Right lobe of liver (tissue), 6 donors: Measurements from ENCODE around the gene IL17B. TPM values are rescaled to one million over a fixed set of nuclear protein-coding genes. Genes with fewer than 3 reads are reported as not detected.

Experiments used
- ATAC-seq, 4 donors: fragments of 200-7000 bp; cut with Tn5 transposase; one replicate each; pipeline ENCODE4 v1.9.1; 2020; ENCODE audit warnings: mild to moderate bottlenecking in 4 of 4, moderate library complexity in 4 of 4
- DNase-seq, 3 donors: peaks; one replicate each; pipeline ENCODE4 v3.0.0-alpha.2; 2020
- H3K27ac ChIP-seq, 3 donors: fragments of 200-600 bp; one replicate each; pipeline ENCODE4 v1.8.0; 2022
- H3K27me3 ChIP-seq, 2 donors: fragments of 200-600 bp; one replicate each; pipeline ENCODE4 v1.8.0; 2022
- H3K36me3 ChIP-seq, 4 donors: fragments of 200-600 bp; sonication (generic) in 1 of 4; one replicate each; pipeline versions ENCODE4 v1.5.1 to v1.8.0; 2017 to 2022; ENCODE audit warnings: control low read depth in 1 of 4
- H3K4me1 ChIP-seq, 4 donors: fragments of 200-600 bp; sonication (generic) in 1 of 4; one replicate each; pipeline versions ENCODE4 v1.5.1 to v1.8.0; 2017 to 2022; ENCODE audit warnings: control low read depth in 1 of 4
- H3K4me3 ChIP-seq, 3 donors: fragments of 200-600 bp; one replicate each; pipeline ENCODE4 v1.8.0; 2022
- H3K9me3 ChIP-seq, 4 donors: fragments of 200-600 bp; sonication (generic) in 1 of 4; one replicate each; pipeline versions ENCODE4 v1.5.1 to v1.8.0; 2017 to 2022; ENCODE audit warnings: control low read depth in 1 of 4
- POLR2A ChIP-seq: fragments of 450-650 bp; IDR thresholded peaks from one replicate; pipeline ENCODE4 v1.6.1; 2017; ENCODE audit warnings: antibody characterized with exemption, mild to moderate bottlenecking
- WGBS: methylation state at CpG from one replicate; pipeline ENCODE4 v1.1.6; 2018; ENCODE audit warnings: low coverage, low lambda C conversion rate; ENCODE audit not compliant: insufficient coverage; ENCODE audit errors: missing lambda C conversion rate; 5-methylcytosine and 5-hydroxymethylcytosine counted together
- intact Hi-C, 2 donors: fragments of 100-400 bp; cut with DNase I; formaldehyde crosslinking; loops; one replicate each; pipeline versions ENCODE4 v1.11.2 to v1.14.1; 2022
- total RNA-seq, 6 experiments: library from RNA; depleted of rRNA in 2 of 6; stranded (reverse); fragments of >200 nt in 2 of 6; fragmentation: NEBNext Ultra II Directional in 3 of 6; extraction: Animal tissue kit (Norgen Biotek cat#: 25700) in 3 of 6; gene quantifications; one replicate each; pipeline versions ENCODE4 v1.1.0 to v1.2.4, GENCODE V29; 2016 to 2023
- TF ChIP-seq, protein P1 (sequence below), 4 donors: fragments of 200-600 bp in 3 of 4; fragments of 450-650 bp in 1 of 4; IDR thresholded peaks; one replicate each; pipeline versions ENCODE4 v1.5.1 to v1.8.0; 2016 to 2022; ENCODE audit warnings: antibody characterized with exemption in 4 of 4, mild to moderate bottlenecking in 2 of 4
- donor health status: DM: no; HTN: yes; CAD: no.
- donor health status: DM: no; HTN: no; CAD: no.
- donor health status: DM: no; HTN: no; CAD: no.
- donor health status: DM: no; HTN: yes; CAD: no.
- donor health status: DM: no; HTN: yes; CAD: no.

The IL17B gene
- total RNA-seq, 6 experiments from 2014 or later: not detected

DNA sequence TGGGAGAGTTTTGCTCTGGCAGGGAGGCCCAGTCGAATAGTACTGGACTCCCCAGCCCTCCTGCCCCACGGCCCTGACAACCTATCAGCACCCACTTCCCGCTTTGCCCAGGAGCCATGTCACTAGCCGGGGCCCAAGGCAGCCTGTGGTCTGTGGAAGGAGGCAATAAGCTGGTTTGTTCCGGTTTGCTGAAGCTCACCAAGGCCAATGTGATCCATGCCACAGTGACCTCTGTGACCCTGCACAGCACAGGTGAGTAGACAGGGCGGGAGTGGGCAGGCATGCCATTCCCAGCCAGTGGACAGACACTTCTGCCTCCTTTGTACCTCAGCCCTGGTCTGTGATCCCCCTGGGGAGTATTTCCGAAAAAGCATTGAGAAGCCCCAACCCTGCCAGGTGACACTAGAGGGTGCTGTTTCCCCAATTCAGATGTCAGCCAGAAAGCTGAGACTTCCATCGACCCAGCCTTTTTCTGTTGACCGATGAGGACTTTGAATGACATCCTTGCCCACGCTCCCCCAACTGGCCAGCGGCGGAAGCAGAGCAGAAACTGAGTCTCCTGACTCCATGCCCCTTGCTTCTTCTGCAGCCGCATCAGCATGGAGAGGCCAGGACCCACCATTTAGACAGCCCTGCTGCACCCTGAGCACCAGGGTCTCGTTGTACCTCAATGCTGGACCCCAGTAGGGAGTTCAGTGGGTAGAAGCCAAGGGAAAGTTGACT, 11.7 kb downstream of the IL17B start:
- Histone ChIP-seq H3K27me3 (no peaks in the 10 kb centered on the region), H3K4me1 (no peaks in the 10 kb centered on the region), H3K36me3 (no peaks in the 10 kb centered on the region), H3K9me3 (no peaks in the 10 kb centered on the region), H3K27ac (no peak overlapping the region), H3K4me3 (no peak overlapping the region)
- intact Hi-C loops: no loop called here
- 0% methylated on average over 3 of the region's 14 CpGs for WGBS
- TF ChIP-seq POLR2A: no peak
- TF ChIP-seq, protein P1, sequence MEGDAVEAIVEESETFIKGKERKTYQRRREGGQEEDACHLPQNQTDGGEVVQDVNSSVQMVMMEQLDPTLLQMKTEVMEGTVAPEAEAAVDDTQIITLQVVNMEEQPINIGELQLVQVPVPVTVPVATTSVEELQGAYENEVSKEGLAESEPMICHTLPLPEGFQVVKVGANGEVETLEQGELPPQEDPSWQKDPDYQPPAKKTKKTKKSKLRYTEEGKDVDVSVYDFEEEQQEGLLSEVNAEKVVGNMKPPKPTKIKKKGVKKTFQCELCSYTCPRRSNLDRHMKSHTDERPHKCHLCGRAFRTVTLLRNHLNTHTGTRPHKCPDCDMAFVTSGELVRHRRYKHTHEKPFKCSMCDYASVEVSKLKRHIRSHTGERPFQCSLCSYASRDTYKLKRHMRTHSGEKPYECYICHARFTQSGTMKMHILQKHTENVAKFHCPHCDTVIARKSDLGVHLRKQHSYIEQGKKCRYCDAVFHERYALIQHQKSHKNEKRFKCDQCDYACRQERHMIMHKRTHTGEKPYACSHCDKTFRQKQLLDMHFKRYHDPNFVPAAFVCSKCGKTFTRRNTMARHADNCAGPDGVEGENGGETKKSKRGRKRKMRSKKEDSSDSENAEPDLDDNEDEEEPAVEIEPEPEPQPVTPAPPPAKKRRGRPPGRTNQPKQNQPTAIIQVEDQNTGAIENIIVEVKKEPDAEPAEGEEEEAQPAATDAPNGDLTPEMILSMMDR (IDR thresholded peaks at IDR 0.05): peak; percentile 65 to 83 (median 80)
- ATAC-seq (peak; percentile 86 to 94 (median 90)), DNase-seq (peak in 2 of 3 donors; percentile 52 to 73)

- Histone ChIP-seq H3K27me3 (no peaks in the 10 kb centered on the region), H3K4me3 (no peak overlapping the region), H3K4me1 (no peaks in the 10 kb centered on the region), H3K9me3 (no peaks in the 10 kb centered on the region), H3K27ac (no peak overlapping the region), H3K36me3 (no peaks in the 10 kb centered on the region)
- TF ChIP-seq, protein P1 (IDR thresholded peaks at IDR 0.05): no peak
- TF ChIP-seq POLR2A: no peak
- intact Hi-C loops: no loop called here
- DNase-seq (no peak), ATAC-seq (no peak)
- WGBS: 83% methylated on average over 1 of the region's 1 CpG
Measured at GRCh38 chr5:149366169-149366729, 12.8 kb downstream of the IL17B start.

GRCh38 chr5:149365418-149365817, 13.7 kb downstream of the IL17B start:
- Histone ChIP-seq H3K4me3 (no peak overlapping the region), H3K27me3 (no peaks in the 10 kb centered on the region), H3K9me3 (no peaks in the 10 kb centered on the region), H3K27ac (no peak overlapping the region), H3K4me1 (no peaks in the 10 kb centered on the region), H3K36me3 (no peaks in the 10 kb centered on the region)
- intact Hi-C loops: no loop called here
- no peak for ATAC-seq
- no peak for DNase-seq
- no peak for TF ChIP-seq POLR2A
- TF ChIP-seq, protein P1 (IDR thresholded peaks at IDR 0.05): no peak
- WGBS: 89% methylated on average over 3 of the region's 6 CpGs

DNA sequence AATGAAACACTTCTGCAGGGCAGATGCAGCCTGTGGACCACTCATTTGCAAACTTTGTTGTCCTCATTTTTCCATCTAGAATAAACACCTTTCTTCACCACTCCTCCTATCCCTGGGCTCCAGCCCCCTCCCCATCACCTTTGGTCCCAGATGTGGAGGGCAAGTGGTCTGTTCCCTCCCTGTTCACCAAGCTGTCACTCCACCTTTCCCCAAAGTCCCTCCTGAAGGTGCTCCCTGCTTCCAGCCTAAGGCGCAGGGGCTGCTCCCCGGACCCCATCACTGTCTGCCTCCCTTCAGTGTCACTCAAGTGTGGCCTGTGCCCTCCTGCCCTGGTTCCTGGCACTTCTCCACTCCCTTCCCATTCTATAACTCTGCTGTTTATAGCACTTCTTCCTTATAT, 14.4 kb downstream of the IL17B start:
- no peaks in the 10 kb centered on the region for H3K9me3 ChIP-seq
- no peak for DNase-seq
- H3K4me3 ChIP-seq: no peak overlapping the region
- TF ChIP-seq, protein P1 (IDR thresholded peaks at IDR 0.05): no peak
- TF ChIP-seq POLR2A: no peak
- no peak for ATAC-seq
- 82% methylated on average over 2 of the region's 2 CpGs for WGBS
- H3K4me1 ChIP-seq: no peaks in the 10 kb centered on the region
- no peak overlapping the region for H3K27ac ChIP-seq
- no peaks in the 10 kb centered on the region for H3K36me3 ChIP-seq
- H3K27me3 ChIP-seq: no peaks in the 10 kb centered on the region
- intact Hi-C loops: no loop called here
